K562 (cell line): ENCODE data around the gene KCTD3. TPM values are rescaled to one million over a fixed set of nuclear protein-coding genes. Genes with fewer than 3 reads are reported as not detected.

Experiments
- ATAC-seq: fragments of 200-7000 bp; cut with Tn5 transposase; 3 replicates; pipeline ENCODE4 v1.9.1; 2020; ENCODE audit warnings: moderate library complexity
- BruUV-seq: library from RNA; stranded (reverse); fragments of 400-500 nt; replicated peaks from 2 replicates; lab custom pipeline; 2021; lab: Mats Ljungman, UMichigan
- CTCF ChIA-PET: fragments of 300-600 bp; formaldehyde crosslinking; extraction: SDS; loops from one replicate; lab custom pipeline; 2021; ENCODE audit warnings: low intra/inter-chr PET ratio; lab: Yijun Ruan, JAX
- POLR2A ChIA-PET: fragments of 300-600, 350-650 bp; sonication (Branson Sonifier 250); formaldehyde crosslinking; extraction: SDS; loops from one replicate; lab custom pipeline; 2021; ENCODE audit warnings: antibody characterized with exemption, inconsistent platforms; lab: Yijun Ruan, JAX
- DNase-seq, 4 experiments: peaks; one replicate each; pipeline versions ENCODE4 v3.0.0 to v3.0.0-alpha.2; 2011 to 2018; ENCODE audit warnings: low spot score in 3 of 4, mixed read lengths in 3 of 4; ENCODE audit errors: extremely low read depth in 1 of 4
- FAIRE-seq: peaks from 2 replicates; lab custom pipeline; 2011; peaks lifted over from hg19 to GRCh38; lab: Jason Lieb, UNC
- H2AFZ ChIP-seq: 2 replicates; pipeline ENCODE4 v1.6.0; 2011; ENCODE audit warnings: low read depth, low read length, control low read depth, inconsistent platforms
- H3K27ac ChIP-seq: fragments of 200-600 bp; 3 replicates; pipeline ENCODE4 v1.8.0; 2011; ENCODE audit warnings: low read depth, mild to moderate bottlenecking, control low read depth, inconsistent platforms, low read length, moderate library complexity, mixed read lengths; ENCODE audit errors: extremely low read depth
- H3K27me3 ChIP-seq, 2 experiments: fragments of 300-600 bp in 1 of 2; 2 replicates in 1 of 2; 3 replicates in 1 of 2; pipeline versions ENCODE4 v1.6.0 to v1.8.0; 2011; ENCODE audit warnings: inconsistent platforms in 2 of 2, low read length in 2 of 2, mild to moderate bottlenecking in 1 of 2, mixed read lengths in 1 of 2, moderate library complexity in 1 of 2; ENCODE audit not compliant: control insufficient read depth in 2 of 2, insufficient read depth in 2 of 2
- H3K36me3 ChIP-seq: fragments of 300-600 bp; 3 replicates; pipeline ENCODE4 v1.8.0; 2011; ENCODE audit warnings: mild to moderate bottlenecking, low read length, inconsistent platforms; ENCODE audit not compliant: control insufficient read depth, insufficient read depth
- H3K4me1 ChIP-seq, 2 experiments: fragments of 200-600 bp in 1 of 2; replicated peaks in 1 of 2; 2 replicates in 1 of 2; 3 replicates in 1 of 2; pipeline versions ENCODE4 v1.5.1 to v1.8.0; 2011; ENCODE audit warnings: inconsistent platforms in 2 of 2, low read length in 2 of 2, mild to moderate bottlenecking in 1 of 2, mixed read lengths in 1 of 2, moderate library complexity in 1 of 2; ENCODE audit not compliant: control insufficient read depth in 2 of 2, insufficient read depth in 2 of 2
- H3K4me2 ChIP-seq: 2 replicates; pipeline ENCODE4 v1.6.1; 2011; ENCODE audit warnings: low read length, control low read depth, inconsistent platforms, mixed read lengths; ENCODE audit not compliant: insufficient read depth
- H3K4me3 ChIP-seq: fragments of 200-600 bp; sonication (generic), shearing (Covaris generic); 2 replicates; pipeline ENCODE4 v1.5.1; 2016; ENCODE audit warnings: control low read depth, inconsistent platforms
- H3K79me2 ChIP-seq: fragments of 200-600 bp; 3 replicates; pipeline ENCODE4 v1.8.0; 2011; ENCODE audit warnings: low read length, inconsistent platforms; ENCODE audit not compliant: control insufficient read depth, insufficient read depth
- H3K9ac ChIP-seq, 2 experiments: 2 replicates each; pipeline versions ENCODE4 v1.6.0 to v1.6.1; 2011; ENCODE audit warnings: low read depth in 2 of 2, low read length in 2 of 2, control low read depth in 1 of 2, inconsistent platforms in 1 of 2, mild to moderate bottlenecking in 1 of 2, mixed read lengths in 1 of 2; ENCODE audit not compliant: insufficient read depth in 1 of 2
- H3K9me1 ChIP-seq: one replicate; pipeline ENCODE4 v1.6.0; 2011; ENCODE audit warnings: inconsistent platforms, mild to moderate bottlenecking, low read length, moderate library complexity; ENCODE audit not compliant: control insufficient read depth, insufficient read depth
- H3K9me3 ChIP-seq: replicated peaks from 2 replicates; pipeline ENCODE4 v1.5.1; 2011; ENCODE audit warnings: low read depth, low read length, inconsistent platforms; ENCODE audit not compliant: control insufficient read depth, insufficient read depth
- H4K20me1 ChIP-seq: replicated peaks from 2 replicates; pipeline ENCODE4 v1.6.1; 2011; ENCODE audit warnings: low read length, inconsistent platforms, mixed read lengths; ENCODE audit not compliant: control insufficient read depth, insufficient read depth
- BDP1 ChIP-seq: IDR thresholded peaks from 3 replicates; pipeline ENCODE4 v1.6.1; 2011; ENCODE audit not compliant: insufficient read length, insufficient read depth
- BRF1 ChIP-seq: IDR thresholded peaks from 3 replicates; pipeline ENCODE4 v1.6.1; 2011; ENCODE audit warnings: borderline replicate concordance, mild to moderate bottlenecking; ENCODE audit not compliant: insufficient read length; ENCODE audit errors: extremely low read depth
- DLX4 ChIP-seq: fragments of 250-450 bp; sonication (Bioruptor Pico); IDR thresholded peaks from 2 replicates; pipeline ENCODE4 v1.6.1; 2021; ENCODE audit warnings: mild to moderate bottlenecking
- FOXP1 ChIP-seq: sonication (generic); formaldehyde crosslinking; IDR thresholded peaks from 2 replicates; pipeline ENCODE4 v1.8.0; 2022; ENCODE audit warnings: mild to moderate bottlenecking, missing genetic modification reagents
- NR1H2 ChIP-seq: sonication (generic); formaldehyde crosslinking; IDR thresholded peaks from 2 replicates; pipeline ENCODE4 v1.4.0; 2020; ENCODE audit warnings: mild to moderate bottlenecking, missing genetic modification reagents
- NR2F6 ChIP-seq: fragments of 450-650 bp; formaldehyde crosslinking; IDR thresholded peaks from 2 replicates; pipeline ENCODE4 v1.4.0; 2020; ENCODE audit warnings: mild to moderate bottlenecking
- RBBP5 ChIP-seq: fragments of 200-600 bp; sonication (generic); IDR thresholded peaks from 2 replicates; pipeline ENCODE4 v1.6.1; 2012; ENCODE audit warnings: borderline replicate concordance, mild to moderate bottlenecking, low read length, control low read depth, inconsistent platforms; ENCODE audit not compliant: insufficient read depth, poor library complexity, severe bottlenecking
- RCOR1 ChIP-seq, 2 experiments: IDR thresholded peaks; 2 replicates each; pipeline ENCODE4 v1.6.1; 2012; ENCODE audit warnings: low read depth in 2 of 2, low read length in 2 of 2, borderline replicate concordance in 1 of 2, improper control_type of control experiment in 1 of 2
- STAT5A ChIP-seq: IDR thresholded peaks from 2 replicates; pipeline ENCODE4 v1.6.1; 2012; ENCODE audit warnings: low read length, inconsistent platforms, borderline replicate concordance
- ZNF384 ChIP-seq: IDR thresholded peaks from 2 replicates; pipeline ENCODE4 v1.6.1; 2012; ENCODE audit warnings: low read depth, low read length, improper control_type of control experiment
- ZNF639 ChIP-seq, 2 experiments: fragments of 200-800 bp in 1 of 2; sonication (Bioruptor generic) in 1 of 2; sonication (generic) in 1 of 2; formaldehyde crosslinking in 1 of 2; IDR thresholded peaks in 1 of 2; conservative IDR thresholded peaks in 1 of 2; 2 replicates each; pipeline versions ENCODE4 v1.5.0 to v1.6.1; 2016 to 2020; ENCODE audit warnings: missing compliant biosample characterization in 1 of 2, missing genetic modification characterization in 1 of 2, missing genetic modification reagents in 1 of 2
- WGBS: fragments of 100-300 bp; shearing (Covaris generic); methylation state at CpG from one replicate; pipeline ENCODE4 v1.1.6; 2016; ENCODE audit warnings: low coverage, mixed read lengths; ENCODE audit not compliant: insufficient coverage; ENCODE audit errors: missing lambda C conversion rate; 5-methylcytosine and 5-hydroxymethylcytosine counted together
- in situ Hi-C: fragments of 300-500 bp; cut with MboI; formaldehyde crosslinking; loops from 4 replicates; pipeline ENCODE4 v1.15.0; 2018; ENCODE audit warnings: inconsistent platforms, mixed read lengths
- intact Hi-C: fragments of 100-400 bp; cut with micrococcal nuclease; formaldehyde crosslinking; loops from 2 replicates; pipeline ENCODE4 v1.14.2; 2022
- polyA plus RNA-seq, 8 experiments: library from polyadenylated mRNA; depleted of rRNA in 4 of 8; stranded (reverse) in 5 of 8; unstranded in 3 of 8; fragments of >200 nt; fragmentation: Nextera tagmentation in 2 of 8; fragmentation: Illumina TruSeq in 1 of 8; extraction: Ambion mirVana in 2 of 8; extraction: Trizol in 1 of 8; gene quantifications; 2 replicates each; pipeline versions ENCODE4 v1.2.1 to v1.2.3, GENCODE V29; 2011 to 2014; ENCODE audit warnings: inconsistent platforms in 1 of 8, missing spikeins in 1 of 8
- total RNA-seq, 7 experiments: library from RNA; depleted of rRNA in 6 of 7; stranded (reverse); fragments of >200 nt in 6 of 7; fragmentation: Illumina TruSeq in 2 of 7; extraction: Trizol in 2 of 7; gene quantifications; 2 replicates each; pipeline versions ENCODE4 v1.2.1 to v1.2.3, GENCODE V29; 2011 to 2021; ENCODE audit warnings: low replicate concordance in 1 of 7
- TF ChIP-seq, protein P1 (sequence below): fragments of 250-450 bp; sonication (Bioruptor Pico); IDR thresholded peaks from 2 replicates; pipeline ENCODE4 v1.5.0; 2020; ENCODE audit warnings: mild to moderate bottlenecking, borderline replicate concordance
- TF ChIP-seq, protein P2 (sequence below): sonication (generic); formaldehyde crosslinking; IDR thresholded peaks from 2 replicates; pipeline ENCODE4 v1.8.0; 2022; ENCODE audit warnings: mild to moderate bottlenecking, missing genetic modification reagents
- TF ChIP-seq, protein P3 (sequence below): fragments of 250-450 bp; sonication (Bioruptor Pico); IDR thresholded peaks from 2 replicates; pipeline ENCODE4 v1.4.0; 2020
- TF ChIP-seq, protein P4 (sequence below): fragments of 450-650 bp; formaldehyde crosslinking; IDR thresholded peaks from 2 replicates; pipeline ENCODE4 v1.4.0; 2022; ENCODE audit warnings: missing genetic modification characterization

The KCTD3 gene
- total and polyA plus RNA-seq, 9 of the 15 experiments (the other 6 are each of a cell fraction or from before 2014, with no cell fraction given) = 12.8 to 77.1 (median 44.3) TPM

GRCh38 chr1:215648957-215649356, 81.9 kb downstream of the KCTD3 start:
- in situ Hi-C loops = no loop called here
- H4K20me1 ChIP-seq = no peaks in the 10 kb centered on the region
- no peak for DNase-seq
- H3K36me3 ChIP-seq = no peaks in the 10 kb centered on the region
- no peaks in the 10 kb centered on the region for H3K9me3 ChIP-seq
- ATAC-seq = no peak
- no peaks in the 10 kb centered on the region for H3K9me1 ChIP-seq
- H3K9ac ChIP-seq = no peak overlapping the region
- no peaks in the 10 kb centered on the region for H3K4me1 ChIP-seq
- no peak overlapping the region for H2AFZ ChIP-seq
- no TSS peak for BruUV-seq
- 2% methylated on average over 4 of the region's 4 CpGs for WGBS
- ChIA-PET CTCF (no interaction called here), POLR2A (interaction anchor here (0.9 kb wide), 1 partner anchor 20 kb away, joined by 3 read pairs; no protein-coding TSS in a partner anchor)
- no peaks in the 10 kb centered on the region for H3K27me3 ChIP-seq
- no peak overlapping the region for H3K27ac ChIP-seq
- H3K4me2 ChIP-seq = no peak overlapping the region
- intact Hi-C loops = no loop called here
- no peak for FAIRE-seq
- no peaks in the 10 kb centered on the region for H3K79me2 ChIP-seq
- no peak overlapping the region for H3K4me3 ChIP-seq
- TF ChIP-seq, protein P1, sequence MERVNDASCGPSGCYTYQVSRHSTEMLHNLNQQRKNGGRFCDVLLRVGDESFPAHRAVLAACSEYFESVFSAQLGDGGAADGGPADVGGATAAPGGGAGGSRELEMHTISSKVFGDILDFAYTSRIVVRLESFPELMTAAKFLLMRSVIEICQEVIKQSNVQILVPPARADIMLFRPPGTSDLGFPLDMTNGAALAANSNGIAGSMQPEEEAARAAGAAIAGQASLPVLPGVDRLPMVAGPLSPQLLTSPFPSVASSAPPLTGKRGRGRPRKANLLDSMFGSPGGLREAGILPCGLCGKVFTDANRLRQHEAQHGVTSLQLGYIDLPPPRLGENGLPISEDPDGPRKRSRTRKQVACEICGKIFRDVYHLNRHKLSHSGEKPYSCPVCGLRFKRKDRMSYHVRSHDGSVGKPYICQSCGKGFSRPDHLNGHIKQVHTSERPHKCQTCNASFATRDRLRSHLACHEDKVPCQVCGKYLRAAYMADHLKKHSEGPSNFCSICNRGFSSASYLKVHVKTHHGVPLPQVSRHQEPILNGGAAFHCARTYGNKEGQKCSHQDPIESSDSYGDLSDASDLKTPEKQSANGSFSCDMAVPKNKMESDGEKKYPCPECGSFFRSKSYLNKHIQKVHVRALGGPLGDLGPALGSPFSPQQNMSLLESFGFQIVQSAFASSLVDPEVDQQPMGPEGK (CRISPR knock-in tag) = no peak
- no peak for TF ChIP-seq DLX4 (CRISPR knock-in tag)
- no peak for TF ChIP-seq BDP1
- TF ChIP-seq NR1H2 (CRISPR knock-in tag) = no peak
- TF ChIP-seq, protein P2, sequence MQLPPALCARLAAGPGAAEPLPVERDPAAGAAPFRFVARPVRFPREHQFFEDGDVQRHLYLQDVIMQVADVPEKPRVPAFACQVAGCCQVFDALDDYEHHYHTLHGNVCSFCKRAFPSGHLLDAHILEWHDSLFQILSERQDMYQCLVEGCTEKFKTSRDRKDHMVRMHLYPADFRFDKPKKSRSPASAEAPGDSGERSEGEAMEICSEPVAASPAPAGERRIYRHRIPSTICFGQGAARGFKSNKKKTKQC (CRISPR knock-in tag) = no peak
- no peak for TF ChIP-seq ZNF639 (CRISPR knock-in tag; conservative IDR thresholded peaks at IDR 0.05 in 1 of 2, IDR thresholded peaks at IDR 0.05 in 1 of 2)
- TF ChIP-seq, protein P3, sequence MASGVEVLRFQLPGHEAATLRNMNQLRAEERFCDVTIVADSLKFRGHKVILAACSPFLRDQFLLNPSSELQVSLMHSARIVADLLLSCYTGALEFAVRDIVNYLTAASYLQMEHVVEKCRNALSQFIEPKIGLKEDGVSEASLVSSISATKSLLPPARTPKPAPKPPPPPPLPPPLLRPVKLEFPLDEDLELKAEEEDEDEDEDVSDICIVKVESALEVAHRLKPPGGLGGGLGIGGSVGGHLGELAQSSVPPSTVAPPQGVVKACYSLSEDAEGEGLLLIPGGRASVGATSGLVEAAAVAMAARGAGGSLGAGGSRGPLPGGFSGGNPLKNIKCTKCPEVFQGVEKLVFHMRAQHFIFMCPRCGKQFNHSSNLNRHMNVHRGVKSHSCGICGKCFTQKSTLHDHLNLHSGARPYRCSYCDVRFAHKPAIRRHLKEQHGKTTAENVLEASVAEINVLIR = no peak
- TF ChIP-seq, protein P4, sequence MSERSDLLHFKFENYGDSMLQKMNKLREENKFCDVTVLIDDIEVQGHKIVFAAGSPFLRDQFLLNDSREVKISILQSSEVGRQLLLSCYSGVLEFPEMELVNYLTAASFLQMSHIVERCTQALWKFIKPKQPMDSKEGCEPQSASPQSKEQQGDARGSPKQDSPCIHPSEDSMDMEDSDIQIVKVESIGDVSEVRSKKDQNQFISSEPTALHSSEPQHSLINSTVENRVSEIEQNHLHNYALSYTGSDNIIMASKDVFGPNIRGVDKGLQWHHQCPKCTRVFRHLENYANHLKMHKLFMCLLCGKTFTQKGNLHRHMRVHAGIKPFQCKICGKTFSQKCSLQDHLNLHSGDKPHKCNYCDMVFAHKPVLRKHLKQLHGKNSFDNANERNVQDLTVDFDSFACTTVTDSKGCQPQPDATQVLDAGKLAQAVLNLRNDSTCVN (CRISPR knock-in tag) = no peak
- no peak for TF ChIP-seq RBBP5
- no peak for TF ChIP-seq STAT5A
- TF ChIP-seq BRF1 = no peak
- TF ChIP-seq ZNF384 = no peak
- no peak for TF ChIP-seq NR2F6 (CRISPR knock-in tag)
- no peak for TF ChIP-seq RCOR1 (IDR thresholded peaks at IDR 0.05; ENCODE audit: borderline replicate concordance in 1 of 2, low read depth in 2 of 2, low read length in 2 of 2)
- no peak for TF ChIP-seq FOXP1 (CRISPR knock-in tag)
